HG02610 (cell line): ENCODE results near the gene XCR1.
"Not testable (repeated sequence)": the region's sequence is repeated elsewhere in the genome, so short reads cannot be mapped to it uniquely, and the experiment has no call there.

ENCODE experiments used
- ATAC-seq: cut with Tn5 transposase; IDR thresholded peaks from one replicate; pipeline ENCODE4 v1.9.1; 2021; ENCODE audit warnings: mild to moderate bottlenecking, moderate library complexity; ENCODE audit not compliant: unreplicated experiment

Gene XCR1, protein sequence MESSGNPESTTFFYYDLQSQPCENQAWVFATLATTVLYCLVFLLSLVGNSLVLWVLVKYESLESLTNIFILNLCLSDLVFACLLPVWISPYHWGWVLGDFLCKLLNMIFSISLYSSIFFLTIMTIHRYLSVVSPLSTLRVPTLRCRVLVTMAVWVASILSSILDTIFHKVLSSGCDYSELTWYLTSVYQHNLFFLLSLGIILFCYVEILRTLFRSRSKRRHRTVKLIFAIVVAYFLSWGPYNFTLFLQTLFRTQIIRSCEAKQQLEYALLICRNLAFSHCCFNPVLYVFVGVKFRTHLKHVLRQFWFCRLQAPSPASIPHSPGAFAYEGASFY

GRCh38 chr3:46027021-46027705, at the start of gene XCR1:
Gene XCR1, minus strand, starts transcription at chr3:46027483. Its CDS starts 5,536 bp downstream, at chr3:46021947.
- ATAC-seq: no peak

GRCh38 chr3:46076606-46077005, 49.3 kb upstream of the XCR1 start:
- no peak for ATAC-seq

GRCh38 chr3:46075816-46076215, 48.5 kb upstream of the XCR1 start:
- ATAC-seq: no peak

GRCh38 chr3:46071222-46071858, 44.1 kb upstream of the XCR1 start:
- ATAC-seq: no peak

DNA sequence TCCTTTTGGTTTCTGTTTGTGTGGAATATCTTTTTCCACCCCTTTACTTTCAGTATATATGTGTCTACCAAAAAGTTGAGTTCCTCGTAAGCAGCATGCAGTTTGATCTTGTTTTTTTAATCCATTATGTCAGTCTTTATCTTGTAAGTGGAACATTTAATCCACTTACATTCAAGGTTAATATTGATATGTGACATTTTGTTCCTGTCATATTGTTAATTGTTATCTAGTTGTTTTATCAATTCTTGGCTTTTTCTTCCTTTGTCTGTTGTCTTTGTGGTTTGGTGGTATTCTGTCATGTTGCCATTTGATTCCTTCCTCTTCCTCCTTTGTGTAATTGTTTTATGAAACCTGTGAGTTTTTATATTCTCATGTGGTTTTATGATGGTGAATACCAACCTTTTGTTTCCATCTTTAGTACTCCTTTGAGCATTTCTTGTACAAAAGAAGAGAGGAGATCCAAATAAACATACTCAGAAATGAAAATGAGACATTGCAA, 43.4 kb upstream of the XCR1 start:
- ATAC-seq: no peak

DNA sequence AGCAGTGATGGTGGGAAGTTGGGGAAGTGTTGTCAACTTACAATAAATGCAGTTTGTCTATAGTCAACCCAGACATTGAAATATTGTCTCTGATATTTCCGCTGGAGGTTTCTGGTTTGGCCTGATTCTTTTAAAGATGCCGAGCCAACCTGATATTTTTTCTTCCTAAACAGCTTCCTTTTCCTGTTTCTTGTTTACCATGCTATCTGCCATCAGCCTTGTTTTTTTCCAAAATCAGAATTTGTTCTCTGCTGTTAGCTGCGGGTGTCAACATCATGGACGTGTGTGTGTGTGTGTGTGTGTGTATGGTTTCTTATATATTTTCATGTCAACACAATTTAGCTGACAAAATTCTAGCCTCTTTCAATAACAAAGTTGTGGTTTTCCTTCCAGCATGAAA, 41.2 kb upstream of the XCR1 start:
- no peak for ATAC-seq

DNA sequence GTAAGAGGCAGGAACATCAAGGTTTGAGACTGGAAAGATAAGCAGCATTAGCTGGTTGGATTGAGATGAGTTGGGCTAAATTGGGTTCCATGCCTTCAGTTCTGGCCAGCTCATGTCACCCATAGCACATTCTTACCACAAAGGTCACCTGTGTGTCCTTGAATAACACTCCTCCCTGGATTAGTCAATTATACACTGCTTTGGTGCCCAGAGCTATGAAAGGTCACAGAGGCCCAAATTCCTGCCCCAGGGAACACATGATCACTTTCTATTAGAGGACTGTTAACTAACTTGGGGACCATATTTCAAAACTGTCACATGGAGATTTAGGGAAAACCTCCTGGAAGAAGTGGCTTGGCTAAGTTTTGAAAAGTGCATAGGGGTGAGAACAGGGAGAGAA, 40.1 kb upstream of the XCR1 start:
- no peak for ATAC-seq

DNA sequence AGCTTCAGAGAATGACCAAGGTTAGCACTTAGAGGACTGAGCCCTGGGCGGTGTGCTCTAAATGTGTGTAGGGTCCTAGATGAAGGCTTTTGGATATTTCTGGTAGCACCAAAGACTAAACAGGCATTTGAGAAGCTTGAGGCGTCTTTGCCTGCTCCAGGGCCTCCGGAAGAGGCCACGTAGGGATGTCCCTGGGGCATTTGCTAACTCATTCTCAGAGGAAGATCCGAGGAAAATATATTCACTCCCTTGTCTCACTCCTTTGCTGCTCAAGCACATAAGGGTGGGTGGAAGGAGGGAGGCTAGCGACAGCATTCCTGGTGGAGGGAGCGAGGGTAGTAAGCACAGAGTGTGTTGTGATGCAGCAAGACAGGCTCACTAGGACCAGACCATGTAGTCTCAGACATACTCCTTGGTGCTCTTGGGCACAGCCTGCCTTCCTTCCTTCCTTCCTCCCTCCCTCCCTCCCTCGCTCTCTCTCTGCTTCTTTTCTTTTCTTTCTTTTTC, 38.5 kb upstream of the XCR1 start:
- ATAC-seq: no peak

DNA sequence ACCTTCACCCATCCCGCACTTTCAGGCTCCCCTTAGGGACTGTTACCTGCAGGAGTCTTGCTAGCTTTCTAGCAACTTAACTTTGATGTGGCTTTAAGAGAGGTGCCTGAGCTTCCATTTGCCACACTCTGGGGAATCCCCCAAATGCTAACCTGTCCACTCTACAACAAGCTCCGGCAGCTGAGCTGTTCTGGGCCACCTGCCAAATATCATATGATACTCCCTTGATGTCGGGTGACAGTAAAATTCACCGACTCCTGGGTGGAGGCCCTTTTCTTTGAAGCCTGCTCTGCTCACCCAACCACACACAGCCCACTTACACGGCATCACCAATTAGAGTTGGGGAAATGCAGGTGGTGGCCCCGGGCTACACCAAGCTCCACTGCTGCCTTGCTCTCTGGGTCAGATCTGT, 38.0 kb upstream of the XCR1 start:
- peak; percentile 86 for ATAC-seq

DNA sequence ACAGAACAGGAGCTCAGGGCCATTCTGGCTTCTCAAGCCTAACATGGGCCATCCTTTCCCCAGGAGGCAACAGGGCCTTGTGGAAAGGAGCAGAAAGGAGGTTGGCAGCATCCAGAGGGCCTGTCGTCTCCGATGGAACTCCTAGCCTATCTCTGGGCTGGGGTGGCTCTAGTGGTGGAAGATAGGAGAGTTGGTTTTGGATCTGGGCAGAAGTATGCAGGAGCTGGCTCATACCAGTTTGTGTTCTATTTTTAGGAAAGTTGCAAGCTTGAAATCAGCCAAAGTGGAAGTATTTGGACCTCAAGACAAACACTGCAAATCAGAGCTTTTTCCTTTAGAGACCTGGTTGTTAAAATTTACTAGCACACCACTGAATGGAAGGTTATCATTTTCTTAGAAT, 35.4 kb upstream of the XCR1 start:
- no peak for ATAC-seq

DNA sequence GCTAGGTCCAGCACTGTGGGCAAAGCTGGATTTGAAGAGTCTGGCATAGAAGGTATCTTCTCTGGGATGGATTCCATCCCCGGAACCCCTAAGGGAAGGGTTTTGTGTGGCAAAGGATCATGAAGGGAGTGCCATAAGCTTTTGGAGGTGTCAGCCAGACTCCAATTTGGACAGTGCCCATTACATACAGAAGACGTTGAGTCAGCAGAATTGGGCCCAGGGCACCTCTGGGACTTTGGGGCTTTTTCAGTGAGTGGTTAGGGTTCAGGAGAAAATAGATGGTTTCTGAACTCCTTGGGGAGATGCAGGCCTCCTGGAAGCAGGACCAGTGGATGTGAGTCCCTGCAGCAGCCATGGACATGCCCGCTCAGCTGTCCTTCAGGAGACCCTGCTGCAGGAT, 34.6 kb upstream of the XCR1 start:
- ATAC-seq: no peak

DNA sequence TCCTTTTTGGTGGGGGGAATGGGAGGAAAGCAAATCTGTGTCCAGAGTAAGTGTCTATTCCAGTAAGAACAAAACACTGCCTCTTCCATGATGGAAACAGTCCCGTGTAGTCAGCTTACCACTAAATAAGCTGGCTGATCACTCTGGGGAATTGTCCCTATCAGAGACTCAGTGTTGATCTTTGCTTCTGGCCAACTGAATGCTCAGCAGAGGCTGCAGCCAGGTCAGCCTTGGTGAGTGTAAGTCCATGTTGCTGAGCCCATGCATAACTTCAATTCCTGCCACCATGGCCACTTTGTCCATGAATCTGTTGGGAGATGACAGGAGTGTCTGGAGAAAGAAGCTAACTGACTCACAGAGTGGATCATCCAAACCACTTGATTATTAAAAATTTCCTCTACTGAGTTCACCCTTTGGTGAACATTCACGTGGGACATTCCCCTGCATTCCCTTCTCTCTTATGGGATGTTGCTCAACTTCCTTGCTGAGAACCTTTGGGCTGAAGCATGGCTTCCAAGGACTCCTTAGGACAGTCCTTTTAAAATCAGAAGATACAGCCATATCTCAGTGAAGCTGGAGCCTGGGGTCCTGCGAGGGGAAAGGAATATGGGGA, 33.9 kb upstream of the XCR1 start:
- no peak for ATAC-seq

DNA sequence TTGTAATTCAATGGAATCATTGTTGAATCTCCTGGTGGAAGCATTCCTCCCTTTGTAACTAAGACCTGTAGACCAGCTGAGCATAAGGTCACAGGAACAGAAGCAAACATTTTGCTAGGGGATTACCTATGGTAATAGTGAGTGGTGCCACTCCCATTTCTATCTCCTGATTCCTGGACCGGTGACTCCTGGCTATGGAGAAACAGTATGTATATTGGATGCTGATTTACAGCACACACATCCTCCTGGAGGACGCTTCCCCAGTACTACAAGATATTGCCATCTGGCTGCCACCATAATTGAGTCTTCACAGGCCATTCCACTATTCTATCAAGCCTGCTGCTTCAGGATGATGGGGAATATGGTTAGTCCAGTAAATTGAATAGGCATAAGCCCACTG, 33.3 kb upstream of the XCR1 start:
- no peak for ATAC-seq

DNA sequence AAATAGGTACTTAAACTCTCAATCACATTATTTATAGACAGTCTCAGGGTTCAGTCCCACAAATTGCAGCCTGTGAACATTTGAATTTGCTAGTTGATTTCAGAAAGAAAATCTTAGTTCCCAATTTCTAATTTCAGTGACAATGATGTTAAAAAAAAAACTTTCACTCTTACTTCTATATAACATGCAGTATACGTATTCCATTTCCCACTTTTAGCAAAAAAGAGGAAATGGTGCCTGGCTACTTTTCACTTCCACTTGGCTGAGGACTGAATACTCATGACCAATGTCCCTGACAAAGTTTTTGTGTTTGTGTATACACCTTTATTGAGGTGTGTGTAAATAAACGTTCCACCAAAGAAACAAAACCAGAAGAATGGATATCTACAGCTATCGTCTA, 32.1 kb upstream of the XCR1 start:
- ATAC-seq: no peak

GRCh38 chr3:46058981-46059380, 31.7 kb upstream of the XCR1 start:
- ATAC-seq: no peak

GRCh38 chr3:46057716-46058115, 30.4 kb upstream of the XCR1 start:
- ATAC-seq: no peak

GRCh38 chr3:46056686-46057085, 29.4 kb upstream of the XCR1 start:
- no peak for ATAC-seq

- not testable (repeated sequence) for ATAC-seq
These were observed 26.7 kb upstream of the XCR1 start for GRCh38 chr3:46053761-46054515.

DNA sequence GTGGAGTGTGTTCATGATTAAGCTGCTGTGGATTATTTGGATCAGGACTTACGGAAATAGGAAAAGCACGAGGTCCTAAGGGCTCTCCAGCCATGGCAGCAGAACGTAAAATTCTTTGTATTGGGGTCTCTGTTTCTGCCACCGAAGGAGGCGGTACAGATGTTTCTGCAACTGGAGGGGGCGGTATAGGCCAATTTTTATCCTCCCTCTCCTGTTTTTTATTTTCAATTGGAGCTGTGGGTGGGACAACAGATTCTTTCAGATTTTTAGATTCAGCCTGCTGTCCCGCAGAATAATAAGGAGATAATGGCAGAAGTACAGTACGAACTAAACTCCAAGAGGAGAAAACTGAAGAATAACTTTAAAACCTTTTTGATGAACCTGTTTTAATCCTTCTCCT, 26.0 kb upstream of the XCR1 start:
- ATAC-seq: not testable (repeated sequence)

- ATAC-seq: no peak
These were observed 25.2 kb upstream of the XCR1 start for GRCh38 chr3:46052531-46052930.

DNA sequence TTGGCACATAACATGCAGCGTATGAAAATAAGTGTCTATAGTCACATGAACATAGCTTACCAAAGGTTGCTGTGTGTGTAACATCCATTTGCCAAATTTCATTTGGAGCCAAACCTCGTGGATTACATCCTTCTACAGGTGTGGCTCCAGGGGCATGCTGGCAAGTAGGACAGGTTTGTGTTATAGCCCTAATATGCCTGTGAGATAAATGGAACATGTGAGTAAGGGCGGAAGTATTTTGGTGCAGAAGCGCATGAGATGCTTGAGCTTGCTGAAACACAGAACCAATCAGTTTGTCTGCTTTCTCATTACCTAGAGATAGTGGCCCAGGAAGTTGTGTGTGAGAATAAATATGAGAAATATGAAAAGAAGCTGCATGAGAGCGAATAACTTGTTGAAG, 21.8 kb upstream of the XCR1 start:
- ATAC-seq: no peak
